ENCODE measurements around the gene CYGB. TPM values are rescaled to one million over a fixed set of nuclear protein-coding genes. Genes with fewer than 3 reads are reported as not detected.
"Not testable (repeated sequence)": the region's sequence is repeated elsewhere in the genome, so short reads cannot be mapped to it uniquely, and the experiment has no call there.

CYGB gene
- total RNA-seq, 1 donor, result 11.7 TPM

- H3K4me3 ChIP-seq (ENCODE audit: low read depth, low read length), result peak overlapping the region; percentile 28
- TF ChIP-seq CTCF (IDR thresholded peaks at IDR 0.05; ENCODE audit: insufficient read depth, low read depth, low read length), result no peak
- DNase-seq (ENCODE audit: low read depth), result peak; percentile 98
Measured at GRCh38 chr17:76515274-76515949, 22.1 kb downstream of the CYGB start.

- not testable (repeated sequence) for H3K4me3 ChIP-seq (ENCODE audit: low read depth, low read length); DNase-seq (ENCODE audit: low read depth)
Measured at GRCh38 chr17:76514355-76514754, 23.2 kb downstream of the CYGB start.

GRCh38 chr17:76513306-76513692 lies 24.2 kb downstream of the CYGB start:
- no peak overlapping the region for H3K4me3 ChIP-seq (ENCODE audit: low read depth, low read length)
- TF ChIP-seq CTCF (IDR thresholded peaks at IDR 0.05; ENCODE audit: insufficient read depth, low read depth, low read length), result no peak
- DNase-seq (ENCODE audit: low read depth), result no peak

GRCh38 chr17:76512366-76513305 lies 24.9 kb downstream of the CYGB start:
- no peak for TF ChIP-seq CTCF (IDR thresholded peaks at IDR 0.05; ENCODE audit: insufficient read depth, low read depth, low read length)
- no peak for DNase-seq (ENCODE audit: low read depth)

GRCh38 chr17:76511668-76512365 lies 25.7 kb downstream of the CYGB start:
- TF ChIP-seq CTCF (IDR thresholded peaks at IDR 0.05; ENCODE audit: insufficient read depth, low read depth, low read length), result no peak
- DNase-seq (ENCODE audit: low read depth), result no peak

More at GRCh38 chr17:76512366-76513305, 24.9 kb downstream of the CYGB start:
- H3K4me3 ChIP-seq (ENCODE audit: low read depth, low read length), result no peak overlapping the region

GRCh38 chr17:76510831-76511244 lies 26.7 kb downstream of the CYGB start:
- no peak for TF ChIP-seq CTCF (IDR thresholded peaks at IDR 0.05; ENCODE audit: insufficient read depth, low read depth, low read length)
- no peak for DNase-seq (ENCODE audit: low read depth)
- no peak overlapping the region for H3K4me3 ChIP-seq (ENCODE audit: low read depth, low read length)

More at GRCh38 chr17:76511668-76512365, 25.7 kb downstream of the CYGB start:
- H3K4me3 ChIP-seq (ENCODE audit: low read depth, low read length), result no peak overlapping the region

- not testable (repeated sequence) for H3K4me3 ChIP-seq (ENCODE audit: low read depth, low read length); DNase-seq (ENCODE audit: low read depth)
Measured at GRCh38 chr17:76508472-76509063, 28.9 kb downstream of the CYGB start.

Measured in fibroblast of villous mesenchyme (primary cell).